B cell (primary cell): ENCODE data around the gene NUDT16L1. TPM values are rescaled to one million over a fixed set of nuclear protein-coding genes. Genes with fewer than 3 reads are reported as not detected.

ENCODE experiments used
- ATAC-seq: fragments of 200-7000 bp; cut with Tn5 transposase; one replicate; pipeline ENCODE4 v1.10.0; 2021; ENCODE audit warnings: low read depth, mild to moderate bottlenecking, moderate number of reproducible peaks, moderate library complexity
- CTCF ChIA-PET: fragments of 350-600 bp; sonication (Branson Sonifier 250); formaldehyde crosslinking; loops from one replicate; lab custom pipeline; 2021; ENCODE audit warnings: antibody characterized with exemption, inconsistent platforms; lab: Charles Lee
- POLR2A ChIA-PET: fragments of 350-600 bp; sonication (Branson Sonifier 250); formaldehyde crosslinking; loops from one replicate; lab custom pipeline; 2021; ENCODE audit warnings: antibody characterized with exemption; lab: Charles Lee
- DNase-seq: peaks from one replicate; pipeline ENCODE4 v3.0.0; 2013
- H2AFZ ChIP-seq: 2 replicates; pipeline ENCODE4 v1.6.1; 2012; ENCODE audit warnings: mild to moderate bottlenecking, low read depth, low read length; ENCODE audit not compliant: insufficient read depth, poor library complexity, severe bottlenecking
- H3K27ac ChIP-seq, 2 donors: 1 replicate in 1 of 2; 2 replicates in 1 of 2; pipeline ENCODE4 v1.5.1; 2012 to 2013; ENCODE audit warnings: low read length in 2 of 2, mild to moderate bottlenecking in 2 of 2, moderate library complexity in 1 of 2
- H3K27me3 ChIP-seq, 4 experiments: fragments of 200-600 bp in 1 of 4; sonication (generic) in 1 of 4; replicated peaks in 1 of 4; 1 replicate in 2 of 4; 2 replicates in 2 of 4; pipeline versions ENCODE4 v1.6.1 to v1.7.0; 2013 to 2016; ENCODE audit warnings: low read length in 3 of 4, mild to moderate bottlenecking in 2 of 4, mixed read lengths in 1 of 4, moderate library complexity in 1 of 4; ENCODE audit not compliant: insufficient read depth in 4 of 4, control insufficient read depth in 3 of 4; ENCODE audit errors: control extremely low read depth in 1 of 4
- H3K36me3 ChIP-seq, 2 experiments: replicated peaks in 1 of 2; 1 replicate in 1 of 2; 2 replicates in 1 of 2; pipeline versions ENCODE4 v1.6.1 to v1.7.1; 2013; ENCODE audit warnings: low read length in 1 of 2; ENCODE audit not compliant: insufficient read depth in 2 of 2, control insufficient read depth in 1 of 2; ENCODE audit errors: control extremely low read depth in 1 of 2, extremely low read depth in 1 of 2
- H3K4me1 ChIP-seq, 2 donors: fragments of 200-600 bp in 1 of 2; sonication (generic) in 1 of 2; 1 replicate in 1 of 2; 2 replicates in 1 of 2; pipeline versions ENCODE4 v1.5.1 to v1.6.1; 2013 to 2017; ENCODE audit warnings: low read length in 2 of 2; ENCODE audit not compliant: control insufficient read depth in 2 of 2, insufficient read depth in 2 of 2
- H3K4me2 ChIP-seq: replicated peaks from 2 replicates; pipeline ENCODE3; 2012; ENCODE audit warnings: mild to moderate bottlenecking, low read depth, low read length; ENCODE audit not compliant: poor library complexity, severe bottlenecking
- H3K4me3 ChIP-seq, 5 experiments: fragments of 200-600 bp in 1 of 5; sonication (generic) in 1 of 5; 1 replicate in 3 of 5; 2 replicates in 2 of 5; pipeline versions ENCODE4 v1.5.1 to v1.7.0; 2011 to 2016; ENCODE audit warnings: low read length in 4 of 5, mild to moderate bottlenecking in 4 of 5, low read depth in 2 of 5, control low read depth in 1 of 5, moderate library complexity in 1 of 5; ENCODE audit not compliant: insufficient read depth in 1 of 5; ENCODE audit errors: control extremely low read depth in 1 of 5, extremely low read depth in 1 of 5
- H3K79me2 ChIP-seq: fragments of 200-600 bp; sonication (generic); one replicate; pipeline ENCODE4 v1.6.0; 2016; ENCODE audit warnings: low read length; ENCODE audit not compliant: control insufficient read depth, insufficient read depth
- H3K9ac ChIP-seq: fragments of 200-600 bp; sonication (generic); 2 replicates; pipeline ENCODE4 v1.6.1; 2017; ENCODE audit warnings: mild to moderate bottlenecking, low read length, moderate library complexity
- H3K9me3 ChIP-seq, 3 donors: one replicate each; pipeline versions ENCODE4 v1.6.1 to v1.7.1; 2013; ENCODE audit warnings: low read length in 2 of 3; ENCODE audit not compliant: control insufficient read depth in 2 of 3, insufficient read depth in 1 of 3; ENCODE audit errors: control extremely low read depth in 1 of 3
- H4K20me1 ChIP-seq: 2 replicates; pipeline ENCODE4 v1.6.0; 2012; ENCODE audit warnings: mild to moderate bottlenecking, low read length; ENCODE audit not compliant: insufficient read depth, control insufficient read depth, poor library complexity, severe bottlenecking
- H3K27ac Mint-ChIP-seq: one replicate; pipeline ENCODE4 v1.8.0; 2021; ENCODE audit warnings: mixed read lengths
- H3K27me3 Mint-ChIP-seq: one replicate; pipeline ENCODE4 v1.8.0; 2021; ENCODE audit warnings: mixed read lengths
- H3K4me1 Mint-ChIP-seq: one replicate; pipeline ENCODE4 v1.8.0; 2021; ENCODE audit warnings: mixed read lengths
- H3K4me3 Mint-ChIP-seq: one replicate; pipeline ENCODE4 v1.8.0; 2021; ENCODE audit warnings: mixed read lengths
- H3K9me3 Mint-ChIP-seq: one replicate; pipeline ENCODE4 v1.8.0; 2022; ENCODE audit warnings: mixed read lengths; ENCODE audit not compliant: insufficient read depth
- CTCF ChIP-seq: fragments of 200-600 bp; IDR thresholded peaks from one replicate; pipeline ENCODE4 v1.8.0; 2022; ENCODE audit warnings: antibody characterized with exemption, mild to moderate bottlenecking
- EZH2 ChIP-seq: IDR thresholded peaks from 2 replicates; pipeline ENCODE4 v1.6.1; 2012; ENCODE audit warnings: borderline replicate concordance, low read depth, mild to moderate bottlenecking, moderate library complexity, low read length; ENCODE audit not compliant: insufficient read depth, poor library complexity, severe bottlenecking
- WGBS: methylation state at CpG from one replicate; pipeline ENCODE4 v1.1.5; 2013; ENCODE audit warnings: missing lambda C conversion rate; ENCODE audit not compliant: insufficient coverage; 5-methylcytosine and 5-hydroxymethylcytosine counted together
- intact Hi-C: fragments of 100-400 bp; cut with micrococcal nuclease; formaldehyde crosslinking; loops from one replicate; pipeline ENCODE4 v1.10.0; 2022
- polyA plus RNA-seq: library from polyadenylated mRNA; depleted of rRNA; stranded (reverse); fragments of >200 nt; gene quantifications from 2 replicates; pipeline ENCODE4 v1.2.3, GENCODE V29; 2012
- total RNA-seq, 2 donors: library from RNA; stranded (reverse); fragments of 120-200 nt in 1 of 2; gene quantifications; 1 replicate in 1 of 2; 2 replicates in 1 of 2; pipeline versions ENCODE4 v1.2.3 to v1.2.4, GENCODE V29; 2013 to 2022

The NUDT16L1 gene
- total and polyA plus RNA-seq, 2 donors (not counting 1 experiment from before 2014, with no cell fraction given): 38.5 to 59.2 TPM

GRCh38 chr16:4704913-4705312, 11.6 kb downstream of the NUDT16L1 start:
- ATAC-seq: no peak
- intact Hi-C loops: no loop called here
- no peak overlapping the region for H3K27ac Mint-ChIP-seq
- Histone ChIP-seq H2AFZ (no peak overlapping the region), H3K4me1 (no peaks in the 10 kb centered on the region), H3K27me3 (no peaks in the 10 kb centered on the region), H3K4me3 (no peak overlapping the region), H3K27ac (no peak overlapping the region), H3K79me2 (no peaks in the 10 kb centered on the region), H3K9me3 (no peaks in the 10 kb centered on the region), H3K36me3 (peaks cover 2 to 38% of the 10 kb centered on the region in 2 experiments), H3K4me2 (no peak overlapping the region), H4K20me1 (no peaks in the 10 kb centered on the region), H3K9ac (no peak overlapping the region)
- DNase-seq: no peak
- H3K27me3 Mint-ChIP-seq: no peaks in the 10 kb centered on the region
- ChIA-PET POLR2A (no interaction called here), CTCF (no interaction called here)
- H3K9me3 Mint-ChIP-seq: no peaks in the 10 kb centered on the region
- 98% methylated on average over 14 of the region's 14 CpGs for WGBS
- no peaks in the 10 kb centered on the region for H3K4me1 Mint-ChIP-seq
- no peak for TF ChIP-seq EZH2
- TF ChIP-seq CTCF: no peak
- H3K4me3 Mint-ChIP-seq: no peak overlapping the region

DNA sequence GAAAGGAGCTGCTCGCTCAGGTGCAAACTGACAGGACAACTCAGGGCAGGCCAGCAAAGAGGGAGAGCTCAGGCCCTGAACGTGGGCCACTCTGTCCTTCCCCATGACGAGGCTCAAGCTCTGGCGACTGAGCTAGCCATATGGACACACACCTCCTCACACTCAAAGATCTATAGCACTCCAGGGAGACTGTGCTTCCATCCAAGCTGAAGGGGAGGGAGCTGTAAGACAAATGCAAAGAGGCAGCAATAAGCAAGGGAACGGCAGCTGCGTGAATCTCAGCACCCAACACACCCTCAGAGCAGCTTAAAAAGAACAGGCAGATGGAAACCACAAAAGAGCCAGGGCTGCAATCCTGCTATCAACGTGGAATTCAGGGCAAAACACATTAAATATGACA, 13.5 kb downstream of the NUDT16L1 start:
- WGBS: 90% methylated on average over 7 of the region's 7 CpGs
- no peaks in the 10 kb centered on the region for H3K9me3 ChIP-seq
- ChIA-PET CTCF (interaction anchor here (0.6 kb wide), 1 partner anchor 123 kb away, joined by 3 read pairs; no protein-coding TSS in a partner anchor), POLR2A (no interaction called here)
- H3K36me3 ChIP-seq: peaks cover 2 to 33% of the 10 kb centered on the region in 2 experiments
- no peaks in the 10 kb centered on the region for H3K4me1 ChIP-seq
- Mint-ChIP-seq H3K27ac (no peak overlapping the region), H3K4me3 (no peak overlapping the region), H3K4me1 (no peaks in the 10 kb centered on the region), H3K9me3 (no peaks in the 10 kb centered on the region), H3K27me3 (no peaks in the 10 kb centered on the region)
- H3K4me2 ChIP-seq: no peak overlapping the region
- H3K4me3 ChIP-seq: no peak overlapping the region
- no peaks in the 10 kb centered on the region for H4K20me1 ChIP-seq
- ATAC-seq: no peak
- H3K27me3 ChIP-seq: no peaks in the 10 kb centered on the region
- DNase-seq: no peak
- H3K9ac ChIP-seq: no peak overlapping the region
- intact Hi-C loops: no loop called here
- H3K79me2 ChIP-seq: no peaks in the 10 kb centered on the region
- no peak for TF ChIP-seq EZH2
- TF ChIP-seq CTCF: no peak
- no peak overlapping the region for H2AFZ ChIP-seq
- H3K27ac ChIP-seq: no peak overlapping the region
